HG03354 (cell line): ENCODE measurements around the gene CYP3A7.
"Not testable (repeated sequence)": the region's sequence is repeated elsewhere in the genome, so short reads cannot be mapped to it uniquely, and the experiment has no call there.

ENCODE experiments used
- ATAC-seq: cut with Tn5 transposase; IDR thresholded peaks from one replicate; pipeline ENCODE4 v1.9.1; 2021; ENCODE audit warnings: mild to moderate bottlenecking; ENCODE audit not compliant: unreplicated experiment, poor library complexity, severe bottlenecking

CYP3A7 gene

DNA sequence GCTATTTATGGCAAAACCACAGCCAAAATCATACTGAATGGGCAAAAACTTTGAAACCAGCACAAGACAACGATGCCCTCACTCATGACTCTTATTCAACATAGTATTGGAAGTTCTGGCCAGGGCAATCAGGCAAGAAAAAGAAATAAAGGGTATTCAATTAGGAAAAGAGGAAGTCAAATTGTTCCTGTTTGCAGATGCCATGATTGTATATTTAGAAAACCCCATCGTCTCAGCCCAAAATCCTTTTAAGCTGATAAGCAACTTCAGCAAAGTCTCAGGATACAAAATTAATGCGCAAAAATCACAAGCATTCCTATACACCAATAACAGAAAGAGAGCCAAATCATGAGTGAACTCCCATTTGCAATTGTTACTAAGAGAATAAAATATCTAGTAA, 10.4 kb upstream of the CYP3A7 start:
- ATAC-seq: not testable (repeated sequence)

DNA sequence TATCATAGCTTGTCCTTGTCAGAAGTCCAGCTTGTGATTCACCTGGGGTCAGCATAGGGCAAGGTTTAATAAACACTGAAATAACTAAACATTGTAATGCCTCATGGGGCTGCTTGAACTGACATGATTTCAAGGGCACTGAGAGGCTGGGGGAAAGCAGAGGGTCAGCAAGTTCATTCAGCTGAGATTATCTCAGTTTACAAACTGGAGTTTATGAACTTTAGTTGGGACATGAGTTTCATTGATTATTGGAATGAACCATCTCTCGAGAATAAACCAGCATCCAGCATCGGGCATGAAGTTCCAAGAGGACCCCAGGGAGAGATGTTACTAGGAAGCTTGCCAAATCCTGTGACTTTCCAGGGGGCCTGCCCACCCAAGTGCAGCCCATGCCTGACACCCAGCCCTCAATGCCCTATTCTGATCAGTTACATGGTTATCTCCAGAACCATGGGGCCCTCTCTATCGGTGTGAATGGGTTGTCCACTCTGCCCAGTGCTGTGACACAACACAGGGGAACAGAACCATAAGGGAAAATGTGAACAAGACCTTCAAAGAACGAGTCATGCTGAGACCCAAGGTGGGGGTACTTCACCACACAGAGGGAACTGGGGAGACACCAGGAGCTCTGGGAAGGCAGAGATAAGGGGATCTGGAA, 7.9 kb upstream of the CYP3A7 start:
- ATAC-seq: no peak

DNA sequence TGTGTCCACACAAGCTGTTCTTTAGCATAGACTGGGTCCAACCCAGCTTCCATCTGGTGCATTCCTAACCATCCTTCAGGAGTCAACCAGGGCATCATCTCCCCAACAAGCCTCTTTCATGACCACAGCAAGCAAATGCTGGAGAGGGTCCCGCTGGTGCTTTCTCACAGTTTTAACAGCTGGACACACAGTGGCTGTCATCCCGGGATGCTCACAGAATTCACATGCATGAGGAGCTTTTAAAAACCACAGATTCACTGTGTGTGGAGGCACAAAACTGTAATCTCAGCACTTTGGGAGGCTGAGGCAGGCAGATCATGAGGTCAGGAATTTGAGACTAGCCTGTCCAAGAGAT, 6.4 kb upstream of the CYP3A7 start:
- no peak for ATAC-seq

DNA sequence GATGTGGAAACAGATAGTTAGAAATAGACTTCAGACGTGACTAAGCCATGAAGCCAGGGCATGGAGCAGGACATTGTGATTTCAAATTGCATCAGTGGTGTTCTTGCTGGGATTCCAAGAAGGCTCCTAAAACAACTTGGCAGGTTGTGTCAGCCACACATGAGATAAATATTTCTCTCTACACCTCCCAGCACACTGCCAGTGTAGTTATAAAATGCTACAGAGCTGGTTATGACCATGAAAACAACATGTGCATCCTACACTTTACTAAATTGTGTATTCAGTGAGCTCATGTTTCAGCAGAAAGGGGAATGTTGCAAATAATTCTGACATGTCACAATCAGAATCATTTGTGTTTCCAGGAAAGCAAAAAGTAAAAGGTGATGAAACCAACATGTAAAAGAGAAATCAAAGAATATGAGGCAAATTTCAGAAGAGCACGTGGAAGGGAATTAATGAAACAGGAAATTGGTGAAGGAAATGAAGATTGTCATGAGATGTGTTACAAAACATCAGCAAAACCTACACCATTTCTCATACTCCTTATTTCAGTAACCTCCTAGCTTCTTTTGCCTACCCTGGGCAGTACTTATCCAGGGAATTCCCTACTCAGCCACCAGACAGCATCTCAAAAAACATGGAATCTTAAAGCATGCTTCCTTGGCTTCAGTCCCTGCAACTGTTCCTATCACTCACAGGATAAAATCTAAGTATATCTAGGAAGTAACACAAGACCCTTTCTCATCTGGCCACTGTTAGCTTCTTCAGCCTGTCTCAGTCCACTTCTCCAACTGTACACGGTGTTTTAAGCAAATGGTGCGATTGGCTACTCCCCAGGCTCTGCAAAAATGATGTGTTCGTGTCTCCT, 5.8 kb upstream of the CYP3A7 start:
- ATAC-seq: no peak

DNA sequence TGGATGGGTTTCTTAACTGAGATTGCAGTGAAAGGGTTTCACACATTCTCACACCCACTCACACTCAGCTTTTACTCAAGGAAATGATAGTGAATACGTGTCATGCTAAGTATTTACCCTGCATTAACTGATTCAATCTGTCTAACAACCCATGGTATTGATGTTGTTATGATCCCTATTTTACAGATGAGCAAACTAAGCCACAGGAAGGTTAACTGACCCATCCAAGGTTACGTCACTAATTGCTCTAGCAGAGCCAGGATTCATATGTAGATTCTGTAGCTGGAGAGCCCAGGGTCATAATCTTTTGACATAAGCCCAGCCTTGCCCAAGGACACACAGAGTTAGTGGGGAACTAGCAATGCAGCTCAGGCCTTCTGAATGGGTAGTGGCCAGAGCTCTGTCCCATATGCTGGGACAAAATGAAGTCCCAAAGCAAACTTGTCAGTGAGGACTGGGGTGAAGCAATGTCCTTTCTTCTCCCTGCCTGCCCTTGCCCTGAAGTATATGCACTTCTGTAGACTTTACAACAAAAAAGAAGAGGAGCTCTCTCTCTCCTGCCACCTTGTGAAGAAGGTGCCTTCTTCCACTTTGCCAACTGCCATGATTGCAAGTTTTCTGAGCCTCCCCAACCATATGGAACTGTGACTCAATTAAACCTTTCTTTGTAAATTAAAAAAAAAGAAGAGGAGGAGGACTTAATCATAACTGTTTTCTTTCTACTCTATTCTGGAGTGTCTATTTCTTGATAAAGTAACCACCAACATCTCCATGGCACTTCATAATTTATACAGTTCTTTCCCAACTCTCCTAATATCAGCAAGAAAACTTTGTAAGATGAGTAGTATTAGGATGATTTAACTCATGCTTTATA, 4.9 kb upstream of the CYP3A7 start:
- no peak for ATAC-seq

DNA sequence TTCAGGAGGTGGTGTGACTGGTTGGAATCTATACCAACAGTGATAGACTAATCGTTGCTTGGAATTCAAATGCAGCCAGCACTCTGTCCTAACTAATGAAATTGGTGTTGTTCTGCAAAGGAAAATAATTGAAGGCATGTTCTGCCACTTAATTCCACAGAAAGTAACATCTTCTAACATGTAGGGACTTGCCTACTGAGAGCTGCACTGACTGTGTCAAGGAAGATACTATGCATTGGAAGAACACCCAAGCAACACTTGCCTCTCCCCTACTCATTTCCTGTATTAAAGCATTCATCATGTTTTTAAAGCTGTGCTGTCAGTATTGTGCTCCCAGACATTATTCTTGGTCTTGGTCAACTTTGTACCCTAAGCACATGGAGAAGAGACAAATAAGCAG, 2.7 kb upstream of the CYP3A7 start:
- ATAC-seq: no peak

DNA sequence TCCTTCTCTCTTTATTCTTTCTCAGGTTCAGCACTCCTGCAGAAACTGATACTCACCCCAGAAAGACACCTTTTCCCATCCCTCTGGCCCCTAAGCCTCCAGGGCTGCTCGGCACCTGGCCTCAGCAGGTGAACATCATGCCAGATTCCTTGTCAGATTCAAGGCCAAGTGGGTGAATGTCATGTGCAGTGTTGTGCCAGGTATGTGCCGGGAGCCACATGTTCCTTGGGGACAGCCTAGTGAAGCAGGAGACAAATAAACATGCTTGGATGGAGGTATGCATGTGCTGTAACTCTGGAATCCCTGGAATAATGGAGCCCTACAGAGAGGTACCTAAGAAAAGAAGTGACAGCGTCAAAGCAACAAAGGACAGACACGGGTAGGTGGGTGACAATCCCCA, 1.7 kb upstream of the CYP3A7 start:
- ATAC-seq: not testable (repeated sequence)

DNA sequence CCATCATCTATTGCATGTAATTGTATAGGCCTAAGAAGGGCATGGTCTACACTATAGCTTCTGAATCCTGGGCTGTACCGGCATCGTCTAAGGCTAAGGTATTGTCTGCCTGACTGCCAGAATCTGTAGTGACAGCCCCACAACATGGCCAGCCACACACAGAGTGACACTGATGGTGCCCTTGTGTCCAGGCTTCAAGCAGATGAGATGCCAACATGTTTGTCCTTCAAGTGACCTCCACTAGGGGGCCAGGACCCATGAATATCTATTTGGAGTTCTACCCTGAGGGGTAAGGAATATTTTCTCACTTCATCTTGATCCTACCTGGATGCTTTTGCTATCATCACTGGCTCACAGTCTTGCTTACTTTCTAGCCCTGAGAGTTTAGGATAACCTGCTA, 1.5 kb downstream of the CYP3A7 start:
- ATAC-seq: no peak

DNA sequence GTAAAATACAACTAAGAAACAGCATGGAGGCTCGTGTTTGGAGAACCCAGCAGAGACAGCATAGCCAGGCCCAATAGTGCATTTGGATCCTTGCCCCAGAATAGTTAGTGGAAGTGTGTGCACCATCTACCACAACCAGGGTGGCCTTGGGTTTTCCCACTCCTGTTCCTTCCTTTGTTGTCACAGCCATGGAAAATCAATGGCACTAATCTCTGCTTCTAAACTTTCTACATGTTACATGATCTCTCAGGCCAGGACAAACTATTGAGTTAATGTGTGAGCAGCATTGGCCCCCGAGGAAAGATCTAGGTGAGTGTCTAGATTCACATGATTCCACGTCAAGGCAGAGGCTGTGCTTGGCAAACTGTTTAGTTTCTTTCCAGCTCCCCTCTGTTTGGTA, 2.0 kb downstream of the CYP3A7 start:
- no peak for ATAC-seq

DNA sequence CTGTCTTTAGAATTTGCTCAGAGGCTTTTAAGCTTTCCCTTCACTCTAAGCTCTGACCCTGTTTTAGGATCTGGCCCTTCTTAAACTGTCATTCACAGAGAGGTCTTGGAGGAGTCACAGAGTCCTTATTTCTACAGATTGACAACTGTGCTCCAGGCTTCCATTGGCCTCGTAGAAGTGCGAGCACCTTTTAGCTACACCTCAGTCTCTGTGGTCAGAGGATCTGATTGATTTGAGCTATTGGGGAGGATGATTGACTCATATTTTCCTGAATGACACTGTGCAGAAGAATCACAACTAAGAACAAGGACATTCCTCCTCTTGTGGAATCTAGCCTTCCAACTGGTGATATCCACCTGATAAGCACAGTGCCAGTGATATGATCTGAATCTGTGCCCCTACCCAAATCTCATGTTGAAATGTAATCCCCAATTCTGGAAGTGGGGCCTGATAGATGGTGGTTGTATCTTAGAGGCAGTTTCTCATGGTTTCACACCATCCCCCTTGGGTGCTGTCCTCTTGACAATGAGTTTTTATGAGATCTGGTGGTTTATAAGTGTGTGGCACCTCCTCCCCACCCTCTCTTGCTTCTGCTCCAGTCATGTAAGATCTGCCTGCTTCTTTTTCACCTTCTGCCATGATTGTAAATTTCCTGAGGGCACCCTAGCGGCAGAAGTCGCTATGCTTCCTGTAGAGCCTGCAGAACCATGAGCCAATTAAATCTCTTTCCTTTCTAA, 3.2 kb downstream of the CYP3A7 start:
- no peak for ATAC-seq

DNA sequence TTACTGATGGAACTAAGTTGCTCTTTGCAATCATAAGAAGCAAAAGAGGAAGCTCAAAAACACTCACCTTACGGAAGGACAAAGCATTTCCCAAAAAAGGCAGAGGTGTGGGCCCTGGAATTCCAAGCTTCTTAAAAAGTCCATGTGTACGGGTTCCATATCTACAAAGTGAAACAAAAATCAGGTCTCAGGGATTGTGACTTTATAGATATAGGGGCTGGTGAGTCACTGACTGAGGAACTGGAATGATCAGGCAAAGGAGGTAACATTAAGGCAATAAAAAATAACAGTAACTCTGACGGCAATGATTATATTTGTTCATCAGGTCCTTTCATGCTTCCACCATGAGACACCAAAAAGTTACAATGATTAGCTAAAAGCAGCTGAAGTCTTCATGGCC, 4.0 kb downstream of the CYP3A7 start:
- ATAC-seq: no peak

DNA sequence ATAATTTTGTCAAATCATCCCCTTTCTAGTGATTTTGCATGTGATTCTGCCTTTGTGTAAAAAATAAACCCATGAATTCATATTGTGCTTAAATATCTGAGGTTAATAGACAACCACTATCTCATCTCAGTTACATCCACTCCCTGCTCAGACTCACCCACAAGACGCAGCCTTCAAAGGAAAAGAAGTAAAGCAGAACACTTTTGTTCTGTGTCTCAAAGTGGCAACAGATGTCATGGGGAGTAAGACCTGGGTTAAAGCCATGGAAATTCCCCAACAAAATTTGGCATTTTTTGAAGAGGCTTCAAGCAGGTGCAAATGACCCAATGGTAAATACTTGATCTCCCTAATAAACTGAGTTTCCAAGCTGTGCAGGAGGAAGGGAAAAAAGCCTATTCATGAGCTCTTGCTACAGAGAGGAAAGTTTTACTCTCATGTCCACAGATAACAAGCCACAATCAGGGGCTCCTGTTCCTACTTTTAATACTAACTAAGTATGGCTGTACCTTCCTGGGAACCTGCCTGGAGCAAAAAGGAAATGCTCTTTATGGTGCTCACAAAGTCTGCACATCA, 4.7 kb downstream of the CYP3A7 start:
- no peak for ATAC-seq

DNA sequence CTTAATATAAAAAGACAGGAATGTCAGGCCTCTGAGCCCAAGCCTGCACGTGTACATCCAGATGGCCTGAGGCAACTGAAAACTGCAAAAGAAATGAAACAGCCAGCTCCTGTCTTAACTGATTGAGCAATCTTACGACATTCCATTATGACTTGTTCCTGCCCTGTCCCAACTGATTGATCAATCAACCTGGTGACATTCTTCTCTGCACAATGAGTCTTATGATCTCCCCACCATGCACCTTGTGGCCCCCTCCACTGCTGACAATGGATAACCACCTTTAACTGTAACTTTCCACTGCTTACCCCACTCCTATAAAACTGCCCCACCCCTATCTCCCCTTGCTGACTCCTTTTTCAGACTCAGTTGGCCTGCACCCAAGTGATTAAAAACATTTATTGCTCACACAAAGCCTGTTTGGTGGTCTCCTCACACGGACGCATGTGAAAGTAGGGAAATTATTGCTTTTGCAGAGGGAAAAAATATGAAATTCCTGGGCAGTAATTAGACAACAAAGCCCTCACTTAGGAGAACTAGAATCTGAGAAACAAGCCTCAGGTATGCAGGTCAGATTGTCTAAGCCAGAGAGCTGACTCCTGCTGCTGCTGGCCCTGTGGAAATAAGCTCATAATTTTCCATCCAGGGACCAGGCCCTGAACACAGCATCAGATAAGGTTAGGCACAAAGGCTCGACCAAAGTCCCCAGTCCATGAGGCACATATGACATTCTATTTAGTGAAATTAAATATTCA, 5.3 kb downstream of the CYP3A7 start:
- no peak for ATAC-seq

DNA sequence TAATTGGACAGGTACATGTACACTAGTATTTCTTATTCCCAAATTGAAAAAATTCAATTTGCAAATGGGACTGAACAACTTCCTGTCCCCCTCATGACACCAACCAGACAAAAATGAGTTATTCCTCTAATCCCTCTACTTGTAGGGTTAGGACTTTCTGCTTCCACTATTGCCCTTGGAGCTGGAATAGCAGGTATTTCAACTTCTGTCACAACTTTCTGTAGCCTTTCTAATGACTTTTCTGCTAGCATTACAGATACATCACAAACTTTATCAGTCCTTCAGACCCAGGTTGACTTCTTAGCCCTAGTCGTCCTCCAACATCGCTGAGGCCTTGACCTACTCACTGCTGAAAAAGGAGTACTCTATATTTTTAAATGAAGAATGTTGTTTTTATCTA, 6.4 kb downstream of the CYP3A7 start:
- no peak for ATAC-seq

DNA sequence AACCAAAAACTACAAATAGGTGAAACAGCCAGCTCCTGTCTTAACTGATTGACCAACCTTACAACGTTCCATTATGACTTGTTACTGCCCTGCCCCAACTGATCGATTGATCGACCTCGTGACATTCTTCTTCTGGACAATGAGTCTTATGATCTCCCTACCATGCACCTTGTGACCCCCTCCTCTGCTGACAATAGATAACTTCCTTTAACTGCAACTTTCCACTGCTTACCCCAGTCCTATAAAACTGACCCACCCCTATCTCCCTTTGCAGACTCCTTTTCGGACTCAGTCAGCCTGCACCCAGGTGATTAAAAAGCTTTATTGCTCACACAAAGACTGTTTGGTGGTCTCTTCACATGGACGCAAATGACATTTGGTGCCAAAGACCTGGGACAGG, 11.8 kb downstream of the CYP3A7 start:
- ATAC-seq: not testable (repeated sequence)

DNA sequence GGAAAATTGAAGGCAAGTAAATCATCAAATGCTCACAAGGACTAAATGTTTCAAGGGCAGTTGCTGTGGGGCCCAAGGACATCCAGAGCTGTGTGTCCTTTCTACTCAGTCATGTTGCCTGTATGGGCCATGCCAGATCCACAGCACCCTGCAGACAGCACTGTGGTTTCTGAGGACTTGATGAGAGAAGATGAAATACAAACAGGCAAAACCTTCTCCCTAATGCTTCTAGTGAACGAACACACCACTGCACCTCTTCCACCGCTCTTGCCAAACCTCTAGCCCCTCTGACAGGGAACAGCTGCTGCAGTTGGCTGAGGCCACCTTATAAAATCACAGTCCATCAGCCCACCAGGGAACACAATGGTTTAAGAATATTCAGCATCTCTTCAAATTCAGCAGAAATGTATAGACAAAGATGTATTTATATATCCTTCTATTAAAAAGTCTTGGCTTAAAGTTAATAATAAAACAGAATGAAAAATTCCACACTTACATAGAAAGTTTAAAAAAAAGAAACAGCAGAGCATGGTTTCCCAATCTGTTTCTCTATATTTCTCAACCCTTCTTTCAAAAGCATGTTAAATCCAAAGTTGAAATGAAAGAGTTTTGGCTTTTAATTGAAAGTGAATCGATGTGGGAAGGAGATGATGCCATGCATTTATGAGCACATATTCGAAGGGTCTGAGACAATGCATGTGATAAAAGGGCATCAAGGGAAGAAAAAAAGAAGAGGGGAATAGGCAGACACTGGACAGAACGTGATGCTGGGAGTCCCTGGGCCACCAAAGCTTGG, 14.0 kb downstream of the CYP3A7 start:
- no peak for ATAC-seq

DNA sequence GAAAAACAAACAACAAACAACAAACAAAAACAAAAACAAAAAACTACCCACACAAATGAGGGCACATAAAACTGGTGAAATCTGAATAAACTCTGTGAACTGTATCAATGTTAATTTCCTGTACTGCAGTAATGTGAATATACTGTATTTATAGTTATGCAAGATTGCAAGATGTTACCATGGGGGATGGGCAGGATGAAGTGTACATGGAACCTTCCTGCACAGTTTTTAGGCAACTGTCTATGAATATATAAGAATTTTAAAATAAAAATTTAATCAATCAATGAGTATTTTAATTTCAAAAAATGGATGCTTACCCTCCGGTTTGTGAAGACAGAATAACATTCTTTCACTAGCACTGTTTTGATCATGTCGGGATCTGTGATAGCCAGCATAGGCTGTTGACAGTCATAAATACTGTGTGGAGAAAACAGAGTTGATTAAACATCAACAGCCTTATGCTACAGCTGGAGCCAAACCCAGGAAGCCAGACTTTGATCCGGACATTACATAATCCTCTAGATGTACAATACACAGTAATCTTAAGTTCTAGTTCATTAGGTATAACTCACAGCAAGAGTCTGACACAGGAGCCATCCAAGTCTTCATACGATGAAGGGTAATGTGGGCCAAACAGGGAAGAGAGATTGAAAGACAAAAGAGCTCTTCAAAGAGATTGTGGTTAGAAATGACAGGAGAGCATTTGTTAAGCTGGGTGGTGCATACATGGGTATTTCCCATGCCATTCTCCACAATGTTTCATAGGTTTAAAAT, 14.8 kb downstream of the CYP3A7 start:
- no peak for ATAC-seq
